Sigmoid colon (tissue), 7 donors: Measurements from ENCODE around the gene KIAA0586. TPM values are rescaled to one million over a fixed set of nuclear protein-coding genes. Genes with fewer than 3 reads are reported as not detected.
A peak's percentile ranks its signal among the peaks of the same experiment; 100 is the strongest.

ENCODE experiments used
- DNase-seq: peaks from one replicate; pipeline ENCODE4 v3.0.0-alpha.2; 2019
- H3K27ac ChIP-seq, 4 donors: fragments of 200-600 bp; sonication (generic); one replicate each; pipeline ENCODE4 v1.5.1; 2016 to 2019; ENCODE audit warnings: mild to moderate bottlenecking in 1 of 4
- H3K27me3 ChIP-seq, 3 donors: fragments of 200-600 bp; sonication (generic); one replicate each; pipeline ENCODE4 v1.5.1; 2019; ENCODE audit warnings: mild to moderate bottlenecking in 1 of 3
- H3K36me3 ChIP-seq, 4 donors: fragments of 200-600 bp; sonication (generic); one replicate each; pipeline ENCODE4 v1.5.1; 2016 to 2019
- H3K4me1 ChIP-seq, 4 donors: fragments of 200-600 bp; sonication (generic); one replicate each; pipeline ENCODE4 v1.5.1; 2017 to 2019
- H3K4me3 ChIP-seq, 4 donors: fragments of 200-600 bp; sonication (generic); one replicate each; pipeline ENCODE4 v1.5.1; 2017 to 2019; ENCODE audit warnings: mild to moderate bottlenecking in 2 of 4, moderate library complexity in 1 of 4
- H3K9me3 ChIP-seq, 4 donors: fragments of 200-600 bp in 3 of 4; sonication (generic) in 3 of 4; one replicate each; pipeline versions ENCODE4 v1.5.1 to v1.6.1; 2013 to 2019
- EP300 ChIP-seq, 4 donors: sonication (generic); formaldehyde crosslinking; IDR thresholded peaks; one replicate each; pipeline ENCODE4 v1.6.1; 2017; ENCODE audit warnings: antibody characterized with exemption in 4 of 4
- POLR2A ChIP-seq, 2 donors: fragments of 450-650 bp; IDR thresholded peaks; one replicate each; pipeline ENCODE4 v1.6.1; 2016; ENCODE audit warnings: antibody characterized with exemption in 2 of 2, mild to moderate bottlenecking in 2 of 2, moderate library complexity in 2 of 2
- POLR2AphosphoS5 ChIP-seq, 4 donors: sonication (generic); formaldehyde crosslinking; IDR thresholded peaks; one replicate each; pipeline ENCODE4 v1.6.1; 2017; ENCODE audit warnings: antibody characterized with exemption in 4 of 4
- WGBS, 2 donors: extraction: QIAGEN DNeasy Blood & Tissue Kit; methylation state at CpG; one replicate each; pipeline ENCODE4 v1.1.7; 2013; 5-methylcytosine and 5-hydroxymethylcytosine counted together
- intact Hi-C: fragments of 100-400 bp; cut with DNase I; formaldehyde crosslinking; loops from one replicate; pipeline ENCODE4 v1.15.1; 2023
- polyA plus RNA-seq, 3 donors: library from polyadenylated mRNA; stranded (reverse); fragments of 200-250 nt; gene quantifications; one replicate each; pipeline ENCODE4 v1.2.3, GENCODE V29; 2013
- total RNA-seq, 4 donors: library from RNA; depleted of rRNA; stranded (reverse); fragments of >200 nt; gene quantifications; one replicate each; pipeline ENCODE4 v1.1.0, GENCODE V29; 2016
- TF ChIP-seq, protein P1 (sequence below), 4 experiments: fragments of 450-650 bp in 3 of 4; fragments of 200-600 bp in 1 of 4; IDR thresholded peaks; one replicate each; pipeline ENCODE4 v1.5.1; 2016 to 2019; ENCODE audit warnings: antibody characterized with exemption in 4 of 4, mild to moderate bottlenecking in 3 of 4, moderate library complexity in 2 of 4
- donor health status: healthy with polysubstance abuse.
- donor health status: Bipolar disorder and iron deficiency.
- donor health status: healthy.

The KIAA0586 gene
- total and polyA plus RNA-seq, 7 donors = 2.5 to 20.2 (median 12.8) TPM

GRCh38 chr14:58562141-58562540 is 134.6 kb downstream of the KIAA0586 start:
- TF ChIP-seq EP300 (IDR thresholded peaks at IDR 0.05) (no peak), POLR2AphosphoS5 (IDR thresholded peaks at IDR 0.05) (no peak), POLR2A (IDR thresholded peaks at IDR 0.05) (no peak)
- TF ChIP-seq, protein P1, sequence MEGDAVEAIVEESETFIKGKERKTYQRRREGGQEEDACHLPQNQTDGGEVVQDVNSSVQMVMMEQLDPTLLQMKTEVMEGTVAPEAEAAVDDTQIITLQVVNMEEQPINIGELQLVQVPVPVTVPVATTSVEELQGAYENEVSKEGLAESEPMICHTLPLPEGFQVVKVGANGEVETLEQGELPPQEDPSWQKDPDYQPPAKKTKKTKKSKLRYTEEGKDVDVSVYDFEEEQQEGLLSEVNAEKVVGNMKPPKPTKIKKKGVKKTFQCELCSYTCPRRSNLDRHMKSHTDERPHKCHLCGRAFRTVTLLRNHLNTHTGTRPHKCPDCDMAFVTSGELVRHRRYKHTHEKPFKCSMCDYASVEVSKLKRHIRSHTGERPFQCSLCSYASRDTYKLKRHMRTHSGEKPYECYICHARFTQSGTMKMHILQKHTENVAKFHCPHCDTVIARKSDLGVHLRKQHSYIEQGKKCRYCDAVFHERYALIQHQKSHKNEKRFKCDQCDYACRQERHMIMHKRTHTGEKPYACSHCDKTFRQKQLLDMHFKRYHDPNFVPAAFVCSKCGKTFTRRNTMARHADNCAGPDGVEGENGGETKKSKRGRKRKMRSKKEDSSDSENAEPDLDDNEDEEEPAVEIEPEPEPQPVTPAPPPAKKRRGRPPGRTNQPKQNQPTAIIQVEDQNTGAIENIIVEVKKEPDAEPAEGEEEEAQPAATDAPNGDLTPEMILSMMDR (IDR thresholded peaks at IDR 0.05) = no peak
- DNase-seq = no peak
- WGBS, 2 donors = 84 to 92% methylated on average over 2 of the region's 2 CpGs
- Histone ChIP-seq H3K9me3 (no peaks in the 10 kb centered on the region), H3K4me3 (no peak overlapping the region), H3K27me3 (no peaks in the 10 kb centered on the region), H3K27ac (peak overlapping the region in 3 of 4 donors; percentile 14 to 58 (median 56)), H3K4me1 (peaks cover 0 to 49% (median 36%) of the 10 kb centered on the region in 4 donors), H3K36me3 (no peaks in the 10 kb centered on the region)
- intact Hi-C loops = no loop called here

- peaks cover 0 to 49% (median 36%) of the 10 kb centered on the region in 4 donors for H3K4me1 ChIP-seq
- intact Hi-C loops = no loop called here
- no peaks in the 10 kb centered on the region for H3K27me3 ChIP-seq
- no peaks in the 10 kb centered on the region for H3K9me3 ChIP-seq
- no peak for DNase-seq
- no peak overlapping the region for H3K27ac ChIP-seq
- H3K4me3 ChIP-seq = no peak overlapping the region
- no peaks in the 10 kb centered on the region for H3K36me3 ChIP-seq
- TF ChIP-seq POLR2A (IDR thresholded peaks at IDR 0.05) (no peak), POLR2AphosphoS5 (IDR thresholded peaks at IDR 0.05) (no peak), EP300 (IDR thresholded peaks at IDR 0.05) (no peak)
- TF ChIP-seq, protein P1 (IDR thresholded peaks at IDR 0.05) = no peak
- 85 to 91% methylated on average over 3 of the region's 3 CpGs for WGBS, 2 donors
Measured at GRCh38 chr14:58563978-58564377, 136.5 kb downstream of the KIAA0586 start.

DNA sequence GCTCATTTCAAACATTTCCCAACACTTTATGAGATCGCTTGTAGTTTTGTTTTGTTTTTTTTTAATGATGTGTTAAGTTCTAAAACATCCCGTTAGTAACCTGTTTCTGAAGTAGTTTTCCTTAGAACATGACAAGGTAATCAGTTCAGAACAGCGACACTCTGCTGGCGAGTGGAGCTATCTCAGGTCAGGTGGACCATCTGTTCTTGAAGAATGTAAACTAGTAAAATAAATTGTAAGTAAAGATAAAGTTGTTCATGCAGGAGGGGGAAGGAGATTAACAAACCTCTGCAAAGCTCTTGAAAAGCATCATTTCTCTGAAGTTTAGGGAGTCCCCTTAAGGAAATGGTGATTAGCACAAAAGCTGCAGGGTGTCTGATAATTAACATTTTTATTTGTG is 138.3 kb downstream of the KIAA0586 start:
- 71 to 74% methylated on average over 4 of the region's 4 CpGs for WGBS, 2 donors
- TF ChIP-seq EP300 (IDR thresholded peaks at IDR 0.05) (no peak), POLR2AphosphoS5 (IDR thresholded peaks at IDR 0.05) (no peak)
- TF ChIP-seq, protein P1 (IDR thresholded peaks at IDR 0.05) = no peak

GRCh38 chr14:58566979-58567378 is 139.5 kb downstream of the KIAA0586 start:
- 90 to 97% methylated on average over 3 of the region's 3 CpGs for WGBS, 2 donors
- DNase-seq = no peak
- intact Hi-C loops = loop anchor here (5.0 kb wide), 1 partner anchor 70 kb away; the partner anchor contains the start of gene DACT1

More for the DNA sequence above, 138.3 kb downstream of the KIAA0586 start:
- H3K4me1 ChIP-seq = peaks cover 0 to 41% (median 32%) of the 10 kb centered on the region in 4 donors
- DNase-seq = no peak
- intact Hi-C loops = loop anchor here (5.0 kb wide), 1 partner anchor 71 kb away; the partner anchor contains the start of gene DACT1
- H3K4me3 ChIP-seq = no peak overlapping the region
- peak overlapping the region in 2 of 4 donors; percentile 25 to 51 for H3K27ac ChIP-seq
- no peaks in the 10 kb centered on the region for H3K27me3 ChIP-seq
- H3K9me3 ChIP-seq = no peaks in the 10 kb centered on the region
- H3K36me3 ChIP-seq = no peaks in the 10 kb centered on the region

More at GRCh38 chr14:58566979-58567378, 139.5 kb downstream of the KIAA0586 start:
- Histone ChIP-seq H3K27me3 (no peaks in the 10 kb centered on the region), H3K4me3 (no peak overlapping the region), H3K9me3 (no peaks in the 10 kb centered on the region), H3K4me1 (peaks cover 0 to 39% (median 32%) of the 10 kb centered on the region in 4 donors), H3K27ac (no peak overlapping the region), H3K36me3 (no peaks in the 10 kb centered on the region)
- TF ChIP-seq POLR2A (IDR thresholded peaks at IDR 0.05) (no peak), EP300 (IDR thresholded peaks at IDR 0.05) (no peak), POLR2AphosphoS5 (IDR thresholded peaks at IDR 0.05) (no peak)
- TF ChIP-seq, protein P1 (IDR thresholded peaks at IDR 0.05) = no peak
